PC-3 (cell line): ENCODE data around the gene BAZ1B.

Source experiments
- EZH2phosphoT487 ChIP-seq: fragments of 300-600 bp; sonication (generic); IDR thresholded peaks from 2 replicates; pipeline ENCODE4 v1.6.1; 2018; ENCODE audit warnings: mild to moderate bottlenecking, antibody characterized with exemption, low read length, borderline replicate concordance
- TF ChIP-seq, protein P1 (sequence below): fragments of 300-600 bp; sonication (generic); conservative IDR thresholded peaks from 2 replicates; pipeline ENCODE4 v1.5.1; 2017; ENCODE audit warnings: antibody characterized with exemption, low read depth, mild to moderate bottlenecking, low read length

DNA sequence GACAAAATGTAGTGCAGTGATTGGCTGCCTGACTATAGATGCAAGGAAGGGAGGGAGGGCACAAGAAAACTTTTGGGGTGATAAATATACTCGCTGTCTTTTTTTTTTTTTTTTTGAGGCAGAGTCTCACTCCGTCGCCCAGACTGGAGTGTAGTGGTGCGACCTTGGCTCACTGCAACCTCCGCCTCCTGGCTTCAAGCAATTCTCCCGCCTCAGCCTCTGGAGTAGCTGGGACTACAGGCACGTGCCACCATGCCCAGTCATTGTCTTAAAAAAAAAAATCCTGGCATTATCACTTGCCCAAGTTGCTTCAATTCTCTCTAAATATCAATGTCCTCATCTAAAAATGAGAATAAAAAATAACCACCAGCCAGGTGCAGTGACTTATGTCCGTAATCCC is 96.1 kb downstream of the BAZ1B start:
- TF ChIP-seq, protein P1, sequence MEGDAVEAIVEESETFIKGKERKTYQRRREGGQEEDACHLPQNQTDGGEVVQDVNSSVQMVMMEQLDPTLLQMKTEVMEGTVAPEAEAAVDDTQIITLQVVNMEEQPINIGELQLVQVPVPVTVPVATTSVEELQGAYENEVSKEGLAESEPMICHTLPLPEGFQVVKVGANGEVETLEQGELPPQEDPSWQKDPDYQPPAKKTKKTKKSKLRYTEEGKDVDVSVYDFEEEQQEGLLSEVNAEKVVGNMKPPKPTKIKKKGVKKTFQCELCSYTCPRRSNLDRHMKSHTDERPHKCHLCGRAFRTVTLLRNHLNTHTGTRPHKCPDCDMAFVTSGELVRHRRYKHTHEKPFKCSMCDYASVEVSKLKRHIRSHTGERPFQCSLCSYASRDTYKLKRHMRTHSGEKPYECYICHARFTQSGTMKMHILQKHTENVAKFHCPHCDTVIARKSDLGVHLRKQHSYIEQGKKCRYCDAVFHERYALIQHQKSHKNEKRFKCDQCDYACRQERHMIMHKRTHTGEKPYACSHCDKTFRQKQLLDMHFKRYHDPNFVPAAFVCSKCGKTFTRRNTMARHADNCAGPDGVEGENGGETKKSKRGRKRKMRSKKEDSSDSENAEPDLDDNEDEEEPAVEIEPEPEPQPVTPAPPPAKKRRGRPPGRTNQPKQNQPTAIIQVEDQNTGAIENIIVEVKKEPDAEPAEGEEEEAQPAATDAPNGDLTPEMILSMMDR = no peak
- TF ChIP-seq EZH2phosphoT487 = no peak
